Activated T-cell treated with anti-CD3 and anti-CD28 coated beads for 24 hours (primary cell): ENCODE data around the gene FDPS.
A peak's percentile ranks its signal among the peaks of the same experiment; 100 is the strongest.
"Not testable (repeated sequence)": the region's sequence is repeated elsewhere in the genome, so short reads cannot be mapped to it uniquely, and the experiment has no call there.

ENCODE experiments used
- DNase-seq: peaks from one replicate; pipeline ENCODE4 v3.0.0-alpha.2; 2020; ENCODE audit warnings: low read depth

Gene FDPS

GRCh38 chr1:155320252-155320651, 11.6 kb downstream of the FDPS start:
- no peak for DNase-seq

- peak; percentile 58 for DNase-seq
These were observed 12.3 kb downstream of the FDPS start, which contains the start of gene RUSC1 for GRCh38 chr1:155320661-155321617. Gene RUSC1 (plus strand): TSS chr1:155320894. CDS start chr1:155321774, 880 bp downstream.

- DNase-seq, result no peak
These were observed 13.2 kb downstream of the FDPS start for GRCh38 chr1:155321639-155322503.

GRCh38 chr1:155322571-155322952, 13.9 kb downstream of the FDPS start:
- DNase-seq, result no peak

GRCh38 chr1:155322953-155323728, 14.5 kb downstream of the FDPS start:
- peak; percentile 81 for DNase-seq

- peak; percentile 73 for DNase-seq
These were observed 15.0 kb downstream of the FDPS start for GRCh38 chr1:155323729-155324036.

GRCh38 chr1:155324037-155324716, 15.5 kb downstream of the FDPS start:
- peak; percentile 86 for DNase-seq

GRCh38 chr1:155324717-155325602, 16.3 kb downstream of the FDPS start:
- no peak for DNase-seq

GRCh38 chr1:155325603-155325893, 16.9 kb downstream of the FDPS start:
- DNase-seq, result no peak

GRCh38 chr1:155326020-155326526, 17.4 kb downstream of the FDPS start:
- no peak for DNase-seq

GRCh38 chr1:155326631-155327037, 18.0 kb downstream of the FDPS start:
- DNase-seq, result no peak

GRCh38 chr1:155327981-155328380, 19.3 kb downstream of the FDPS start:
- no peak for DNase-seq

- not testable (repeated sequence) for DNase-seq
These were observed 20.2 kb downstream of the FDPS start for GRCh38 chr1:155328856-155329255.

GRCh38 chr1:155329980-155330598, 21.4 kb downstream of the FDPS start:
- no peak for DNase-seq

- no peak for DNase-seq
These were observed 26.3 kb downstream of the FDPS start for GRCh38 chr1:155334962-155335361.

GRCh38 chr1:155339515-155340097, 30.9 kb downstream of the FDPS start:
- no peak for DNase-seq

- no peak for DNase-seq
These were observed 34.2 kb downstream of the FDPS start for GRCh38 chr1:155342842-155343241.

- DNase-seq, result no peak
These were observed 44.0 kb downstream of the FDPS start for GRCh38 chr1:155352631-155353030.

- DNase-seq, result no peak
These were observed 51.4 kb downstream of the FDPS start for GRCh38 chr1:155360051-155360450.
